Adrenal gland (tissue), 12 donors: Measurements from ENCODE around the gene NOSIP. TPM values are rescaled to one million over a fixed set of nuclear protein-coding genes. Genes with fewer than 3 reads are reported as not detected.

Source experiments
- DNase-seq, 7 donors: peaks; one replicate each; pipeline ENCODE4 v3.0.0-alpha.2; 2019 to 2020
- H3K27ac ChIP-seq, 5 donors: fragments of 200-600 bp; sonication (generic) in 4 of 5; 1 replicate in 3 of 5; 2 replicates in 2 of 5; pipeline versions ENCODE4 v1.5.1 to v1.8.0; 2016 to 2020; ENCODE audit warnings: mild to moderate bottlenecking in 1 of 5
- H3K27me3 ChIP-seq: fragments of 200-600 bp; 2 replicates; pipeline ENCODE4 v1.8.0; 2021
- H3K36me3 ChIP-seq, 2 donors: fragments of 200-600 bp; replicated peaks in 1 of 2; 1 replicate in 1 of 2; 2 replicates in 1 of 2; pipeline versions ENCODE4 v1.5.1 to v1.8.0; 2018 to 2022
- H3K4me1 ChIP-seq, 2 donors: fragments of 200-600 bp; replicated peaks in 1 of 2; 1 replicate in 1 of 2; 2 replicates in 1 of 2; pipeline versions ENCODE4 v1.5.1 to v1.8.0; 2018 to 2021
- H3K4me3 ChIP-seq, 4 donors: fragments of 200-600 bp; sonication (generic) in 3 of 4; one replicate each; pipeline ENCODE4 v1.5.1; 2016 to 2018
- H3K9me3 ChIP-seq, 3 donors: fragments of 200-600 bp; sonication (generic) in 1 of 3; replicated peaks in 1 of 3; 1 replicate in 2 of 3; 2 replicates in 1 of 3; pipeline versions ENCODE4 v1.5.1 to v1.8.0; 2016 to 2021
- CTCF ChIP-seq, 6 experiments: fragments of 450-650 bp in 4 of 6; fragments of 200-600 bp in 2 of 6; sonication (generic) in 1 of 6; IDR thresholded peaks; 1 replicate in 5 of 6; 2 replicates in 1 of 6; pipeline versions ENCODE4 v1.5.1 to v1.8.0; 2016 to 2021; ENCODE audit warnings: antibody characterized with exemption in 6 of 6, mild to moderate bottlenecking in 2 of 6, moderate library complexity in 1 of 6
- POLR2A ChIP-seq, 2 donors: fragments of 450-650 bp; IDR thresholded peaks; one replicate each; pipeline ENCODE4 v1.6.1; 2017; ENCODE audit warnings: antibody characterized with exemption in 2 of 2, mild to moderate bottlenecking in 2 of 2, moderate library complexity in 1 of 2
- WGBS, 4 donors: extraction: QIAGEN DNeasy Blood & Tissue Kit in 2 of 4; methylation state at CpG; one replicate each; pipeline versions ENCODE4 v1.1.5 to v1.1.7; 2013 to 2017; 5-methylcytosine and 5-hydroxymethylcytosine counted together
- intact Hi-C, 2 donors: fragments of 100-400 bp; cut with DNase I; formaldehyde crosslinking; loops; one replicate each; pipeline versions ENCODE4 v1.14.1 to v1.15.0; 2022 to 2023
- polyA plus RNA-seq, 3 donors: library from polyadenylated mRNA; stranded (reverse); fragments of 200-250 nt in 2 of 3; fragments of 350-450 nt in 1 of 3; fragmentation: Illumina TruSeq in 1 of 3; extraction: RNeasy Lipid Tissue Mini Kit (QIAGEN cat#74804) in 1 of 3; gene quantifications; one replicate each; pipeline ENCODE4 v1.2.3, GENCODE V29; 2013 to 2014
- total RNA-seq, 9 donors: library from RNA; depleted of rRNA in 4 of 9; stranded (reverse); fragments of >200 nt in 4 of 9; fragments of 120-200 nt in 1 of 9; fragmentation: NEBNext Ultra II Directional in 1 of 9; extraction: Animal tissue kit (Norgen Biotek cat#: 25700) in 1 of 9; gene quantifications; one replicate each; pipeline versions ENCODE4 v1.1.0 to v1.2.4, GENCODE V29; 2013 to 2023
- donor health status: healthy with polysubstance abuse.
- donor health status: Bipolar disorder and iron deficiency.
- donor health status: DM: yes; HTN: yes; CAD: no.
- donor health status: DM: no; HTN: no; CAD: no.
- donor health status: DM: no; HTN: no; CAD: no.
- donor health status: DM: yes; HTN: yes; CAD: no.

Gene NOSIP
- total and polyA plus RNA-seq, 12 donors = 35.0 to 159 (median 64.2) TPM

GRCh38 chr19:49543032-49543431 is 37.3 kb downstream of the NOSIP start:
- WGBS, 4 donors = 87 to 96% (median 89%) methylated on average over 11 to 14 of the region's 14 CpGs
- DNase-seq = no peak
- Histone ChIP-seq H3K27me3 (no peaks in the 10 kb centered on the region), H3K27ac (no peak overlapping the region), H3K4me3 (no peak overlapping the region), H3K36me3 (peaks cover 0 to 18% of the 10 kb centered on the region in 2 donors), H3K9me3 (no peaks in the 10 kb centered on the region), H3K4me1 (no peaks in the 10 kb centered on the region)
- intact Hi-C loops = loop anchor here (5.0 kb wide), 1 partner anchor 36 kb away; no protein-coding TSS in a partner anchor
- TF ChIP-seq CTCF (IDR thresholded peaks at IDR 0.05) (no peak), POLR2A (IDR thresholded peaks at IDR 0.05) (no peak)

GRCh38 chr19:49542446-49542845 is 37.9 kb downstream of the NOSIP start:
- no peak for TF ChIP-seq CTCF (IDR thresholded peaks at IDR 0.05)
- no peak for TF ChIP-seq POLR2A (IDR thresholded peaks at IDR 0.05)
- DNase-seq = no peak
- H3K9me3 ChIP-seq = no peaks in the 10 kb centered on the region
- no peak overlapping the region for H3K4me3 ChIP-seq
- intact Hi-C loops = loop anchor here (5.0 kb wide), 1 partner anchor 35 kb away; no protein-coding TSS in a partner anchor
- H3K27ac ChIP-seq = no peak overlapping the region
- H3K4me1 ChIP-seq = no peaks in the 10 kb centered on the region
- no peaks in the 10 kb centered on the region for H3K27me3 ChIP-seq
- 88 to 97% (median 93%) methylated on average over 13 to 16 of the region's 16 CpGs for WGBS, 4 donors
- H3K36me3 ChIP-seq = peaks cover 0 to 19% of the 10 kb centered on the region in 2 donors

DNA sequence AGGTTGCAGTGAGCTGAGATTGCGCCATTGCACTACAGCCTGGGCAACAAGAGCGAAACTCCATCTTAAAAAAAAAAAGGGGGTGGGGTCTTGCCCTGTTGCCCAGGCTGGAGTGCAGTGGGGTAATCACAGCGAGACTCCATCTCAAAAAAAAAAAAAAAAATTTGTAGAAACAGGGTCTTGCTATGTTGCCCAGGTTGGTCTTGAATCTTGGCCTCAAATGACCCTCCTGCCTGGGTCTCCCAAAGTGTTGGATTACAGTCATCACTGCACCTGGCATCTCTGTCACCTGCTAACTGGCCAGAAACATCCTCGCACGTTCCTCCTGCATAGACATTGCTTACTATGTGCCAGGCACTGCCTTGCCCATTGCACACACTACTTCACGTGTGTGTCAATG is 38.4 kb downstream of the NOSIP start:
- TF ChIP-seq POLR2A (IDR thresholded peaks at IDR 0.05) (no peak), CTCF (IDR thresholded peaks at IDR 0.05) (no peak)
- 89 to 94% (median 90%) methylated on average over 6 of the region's 6 CpGs for WGBS, 4 donors
- peaks cover 0 to 24% of the 10 kb centered on the region in 2 donors for H3K36me3 ChIP-seq

GRCh38 chr19:49539192-49539952 is 41.0 kb downstream of the NOSIP start:
- 90 to 94% (median 91%) methylated on average over 12 to 13 of the region's 13 CpGs for WGBS, 4 donors
- Histone ChIP-seq H3K27me3 (no peaks in the 10 kb centered on the region), H3K36me3 (peaks cover 0 to 29% of the 10 kb centered on the region in 2 donors), H3K9me3 (no peaks in the 10 kb centered on the region), H3K27ac (no peak overlapping the region), H3K4me3 (no peak overlapping the region), H3K4me1 (peaks cover under 1 to 2% of the 10 kb centered on the region in 2 donors)
- DNase-seq = no peak
- TF ChIP-seq POLR2A (IDR thresholded peaks at IDR 0.05) = no peak
- intact Hi-C loops = no loop called here

More for the DNA sequence above, 38.4 kb downstream of the NOSIP start:
- Histone ChIP-seq H3K9me3 (no peaks in the 10 kb centered on the region), H3K4me1 (no peaks in the 10 kb centered on the region), H3K4me3 (no peak overlapping the region), H3K27me3 (no peaks in the 10 kb centered on the region), H3K27ac (no peak overlapping the region)
- intact Hi-C loops = loop anchor here (5.0 kb wide), 1 partner anchor 35 kb away; no protein-coding TSS in a partner anchor
- no peak for DNase-seq
